SIG-M5 treated with dmso at 0.1 percent for 504 hours (cell line): ENCODE results near the gene ACSF3.

Source experiments
- DNase-seq: peaks from one replicate; lab custom pipeline; 2025; ENCODE audit not compliant: unreplicated experiment; lab: John Stamatoyannopoulos, UW

Gene ACSF3

GRCh38 chr16:89123001-89123830, 29.6 kb downstream of the ACSF3 start:
- no peak for DNase-seq

GRCh38 chr16:89123831-89124100, 30.1 kb downstream of the ACSF3 start:
- no peak for DNase-seq

- DNase-seq, result no peak
Measured at GRCh38 chr16:89129378-89129777, 35.7 kb downstream of the ACSF3 start.

- DNase-seq, result no peak
Measured at GRCh38 chr16:89130448-89130847, 36.8 kb downstream of the ACSF3 start.

GRCh38 chr16:89131783-89132182, 38.1 kb downstream of the ACSF3 start:
- no peak for DNase-seq

- no peak for DNase-seq
Measured at GRCh38 chr16:89132194-89133005, 38.7 kb downstream of the ACSF3 start.

- DNase-seq, result no peak
Measured at GRCh38 chr16:89133457-89134127, 39.9 kb downstream of the ACSF3 start.

- no peak for DNase-seq
Measured at GRCh38 chr16:89134269-89134668, 40.6 kb downstream of the ACSF3 start.

GRCh38 chr16:89135166-89135565, 41.5 kb downstream of the ACSF3 start:
- no peak for DNase-seq

- no peak for DNase-seq
Measured at GRCh38 chr16:89135971-89136765, 42.5 kb downstream of the ACSF3 start.

GRCh38 chr16:89136931-89137330, 43.3 kb downstream of the ACSF3 start:
- DNase-seq, result no peak

- DNase-seq, result no peak
Measured at GRCh38 chr16:89137666-89138512, 44.2 kb downstream of the ACSF3 start.

GRCh38 chr16:89138513-89138795, 44.8 kb downstream of the ACSF3 start:
- DNase-seq, result no peak

- DNase-seq, result no peak
Measured at GRCh38 chr16:89138843-89139520, 45.3 kb downstream of the ACSF3 start.

- no peak for DNase-seq
Measured at GRCh38 chr16:89139907-89140361, 46.3 kb downstream of the ACSF3 start.

GRCh38 chr16:89140401-89140800, 46.7 kb downstream of the ACSF3 start:
- no peak for DNase-seq

- DNase-seq, result no peak
Measured at GRCh38 chr16:89140981-89141883, 47.6 kb downstream of the ACSF3 start.

GRCh38 chr16:89141884-89142267, 48.2 kb downstream of the ACSF3 start:
- no peak for DNase-seq
